GM21381 (cell line): ENCODE results near the gene PTPRN2.
"Not testable (repeated sequence)": the region's sequence is repeated elsewhere in the genome, so short reads cannot be mapped to it uniquely, and the experiment has no call there.

Experiments
- ATAC-seq: cut with Tn5 transposase; IDR thresholded peaks from one replicate; pipeline ENCODE4 v1.9.1; 2021; ENCODE audit warnings: mild to moderate bottlenecking, moderate library complexity; ENCODE audit not compliant: unreplicated experiment

PTPRN2 gene

GRCh38 chr7:158425676-158426075 is 161.9 kb downstream of the PTPRN2 start:
- ATAC-seq: not testable (repeated sequence)

DNA sequence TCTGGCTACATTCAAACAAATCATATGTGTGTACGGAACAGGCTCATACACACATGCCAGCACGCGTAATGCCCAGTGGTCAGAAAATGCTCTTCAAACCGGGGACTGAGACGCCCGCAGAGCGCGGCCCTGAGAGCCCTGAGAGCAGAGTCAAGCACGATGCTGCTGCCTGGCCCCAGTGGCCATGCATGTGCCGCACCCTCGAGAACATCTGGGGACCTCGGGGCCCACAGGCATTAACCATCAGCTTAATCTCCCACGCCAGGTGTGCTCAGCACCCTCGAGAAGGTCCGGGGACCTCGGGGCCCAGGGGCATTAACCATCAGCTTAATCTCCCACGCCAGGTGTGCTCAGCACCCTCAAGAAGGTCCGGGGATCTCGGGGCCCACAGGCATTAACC is 163.1 kb downstream of the PTPRN2 start:
- ATAC-seq: no peak

DNA sequence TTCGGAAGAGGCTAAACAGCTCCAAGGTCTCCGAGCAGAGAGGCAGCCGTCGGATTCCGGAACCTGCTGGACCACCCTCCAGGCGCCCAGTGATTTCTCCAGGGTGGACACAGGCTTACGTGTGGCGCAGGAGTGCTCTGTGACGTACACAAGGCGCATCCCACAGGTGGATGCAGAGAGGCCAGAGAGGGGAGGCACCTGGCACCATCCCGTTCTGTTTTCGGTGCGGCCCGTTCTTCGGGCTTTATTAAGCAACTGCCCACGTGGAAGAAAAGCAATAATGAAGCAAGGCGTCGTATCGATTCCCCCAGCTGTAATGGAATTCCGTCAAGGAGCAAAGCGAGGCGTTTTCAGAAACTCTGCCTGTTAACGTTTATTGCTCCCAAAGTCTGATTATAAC is 163.6 kb downstream of the PTPRN2 start:
- ATAC-seq: no peak

GRCh38 chr7:158422887-158423560 is 164.6 kb downstream of the PTPRN2 start:
- ATAC-seq: no peak

GRCh38 chr7:158422196-158422886 is 165.3 kb downstream of the PTPRN2 start:
- ATAC-seq: no peak

DNA sequence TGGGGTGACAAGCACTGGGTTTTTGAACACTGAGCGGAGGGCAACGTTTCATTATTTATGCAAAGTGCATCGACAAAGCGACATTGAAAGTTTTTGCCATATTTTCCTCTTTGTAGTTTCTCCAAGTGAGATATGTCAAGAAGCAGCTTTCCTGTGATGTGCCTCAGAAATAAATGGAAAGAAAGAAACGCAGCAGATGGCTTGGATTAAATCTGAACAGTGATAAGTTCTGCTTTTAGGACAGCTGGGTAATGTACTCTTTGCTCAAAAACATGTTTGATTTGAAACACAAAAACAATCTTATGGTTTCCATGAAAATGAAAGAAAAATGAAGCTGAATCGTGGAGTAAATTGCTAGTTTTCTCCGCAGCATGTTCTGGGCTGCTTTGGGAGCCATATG is 166.3 kb downstream of the PTPRN2 start:
- no peak for ATAC-seq

DNA sequence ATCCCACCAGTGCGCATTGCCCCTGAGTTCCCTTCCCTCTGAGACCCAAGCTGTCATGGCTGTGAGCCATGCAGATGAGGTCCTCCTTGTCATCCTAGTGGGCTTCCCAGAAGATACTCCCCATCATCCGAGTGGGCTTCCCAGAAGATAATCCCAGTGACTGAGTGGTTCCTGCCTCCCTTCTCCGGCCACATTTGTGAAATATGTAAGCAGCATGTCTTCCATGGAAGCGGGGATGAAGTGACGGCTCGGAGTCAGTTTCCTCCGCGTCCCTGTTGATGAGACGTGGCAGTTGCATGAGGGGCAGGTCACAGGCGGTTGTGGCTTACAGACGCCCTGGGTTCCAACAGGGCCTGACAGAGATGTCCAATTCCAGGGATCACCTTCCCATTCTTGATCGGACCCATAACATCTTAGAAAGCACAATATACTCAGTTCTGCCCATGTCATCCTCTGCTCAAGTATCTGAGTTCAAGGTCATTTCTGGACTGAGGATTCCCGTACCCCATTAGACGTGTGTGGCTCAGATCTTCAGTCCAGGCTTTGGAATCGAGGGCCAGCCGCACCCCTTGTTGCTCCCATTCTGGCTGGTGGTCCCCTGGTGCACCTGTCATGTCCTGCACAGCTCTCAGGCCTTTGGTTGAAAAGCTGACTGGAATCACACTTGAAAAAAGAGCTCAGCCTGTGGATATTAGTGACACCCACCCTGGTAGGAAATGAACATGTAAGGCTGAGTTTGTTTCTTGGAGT is 166.9 kb downstream of the PTPRN2 start:
- ATAC-seq: no peak

DNA sequence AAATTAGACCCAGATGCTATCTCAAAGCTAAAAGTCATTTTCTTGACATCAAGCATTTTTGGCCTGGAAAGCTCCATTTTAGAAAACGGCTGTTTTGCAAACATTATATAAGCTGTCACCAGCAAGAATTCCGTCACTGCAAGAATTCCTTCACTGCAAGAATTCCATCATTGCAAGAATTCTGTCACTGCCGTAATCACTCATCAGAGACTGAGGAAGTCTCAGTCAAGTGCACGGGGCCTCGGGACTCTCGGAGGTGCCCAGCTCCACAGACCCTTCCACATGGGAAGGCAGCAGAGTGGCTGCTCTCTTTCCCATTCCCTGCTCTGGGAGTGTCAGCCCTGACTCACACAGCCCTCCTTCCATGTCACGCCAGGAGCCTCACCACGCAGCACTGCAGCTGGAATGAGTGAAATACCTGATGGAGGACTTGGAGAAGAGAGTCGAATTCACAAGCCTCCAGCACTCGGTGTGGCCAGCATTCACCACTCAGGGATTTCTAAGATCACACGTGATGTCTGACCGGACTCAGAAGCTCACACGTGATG is 168.3 kb downstream of the PTPRN2 start:
- no peak for ATAC-seq

DNA sequence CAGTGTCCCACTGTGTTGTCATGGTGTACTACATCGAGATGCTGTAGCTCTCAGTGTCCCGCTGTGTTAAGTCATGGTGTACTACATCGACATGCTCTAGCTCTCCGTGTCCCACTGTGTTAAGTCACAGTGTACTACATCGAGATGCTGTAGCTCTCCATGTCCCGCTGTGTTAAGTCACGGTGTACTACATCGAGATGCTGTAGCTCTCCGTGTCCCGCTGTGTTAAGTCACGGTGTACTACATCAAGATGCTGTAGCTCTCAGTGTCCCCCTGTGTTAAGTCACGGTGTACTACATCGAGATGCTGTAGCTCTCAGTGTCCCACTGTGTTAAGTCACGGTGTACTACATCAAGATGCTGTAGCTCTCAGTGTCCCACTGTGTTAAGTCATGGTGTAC is 169.2 kb downstream of the PTPRN2 start:
- ATAC-seq: not testable (repeated sequence)

GRCh38 chr7:158416283-158416933 is 171.2 kb downstream of the PTPRN2 start:
- ATAC-seq: no peak

- no peak for ATAC-seq
Measured at GRCh38 chr7:158415316-158415715, 172.3 kb downstream of the PTPRN2 start.

DNA sequence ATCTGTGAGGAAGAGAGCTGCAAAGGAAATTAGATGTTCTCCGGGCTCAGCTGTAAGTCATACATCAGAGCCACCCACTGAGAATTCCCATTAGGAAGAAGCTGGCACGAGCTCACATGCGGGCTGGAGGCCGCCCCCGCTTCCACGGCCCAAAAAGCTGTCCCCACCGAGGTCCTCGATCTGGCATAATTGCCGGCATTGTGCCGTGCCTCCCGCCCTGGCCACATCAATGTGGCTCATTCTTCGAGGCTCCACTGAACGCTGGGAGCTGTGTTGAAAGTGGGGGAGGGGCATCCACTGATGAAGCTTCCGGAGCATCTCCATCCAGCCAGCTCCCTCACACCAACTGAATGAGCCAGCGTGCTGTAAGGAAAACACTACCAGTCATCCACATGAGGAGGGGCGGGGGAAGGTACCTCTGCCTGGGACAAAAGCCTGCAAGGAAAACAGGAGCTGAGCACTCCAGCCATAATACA is 173.1 kb downstream of the PTPRN2 start:
- ATAC-seq: no peak

DNA sequence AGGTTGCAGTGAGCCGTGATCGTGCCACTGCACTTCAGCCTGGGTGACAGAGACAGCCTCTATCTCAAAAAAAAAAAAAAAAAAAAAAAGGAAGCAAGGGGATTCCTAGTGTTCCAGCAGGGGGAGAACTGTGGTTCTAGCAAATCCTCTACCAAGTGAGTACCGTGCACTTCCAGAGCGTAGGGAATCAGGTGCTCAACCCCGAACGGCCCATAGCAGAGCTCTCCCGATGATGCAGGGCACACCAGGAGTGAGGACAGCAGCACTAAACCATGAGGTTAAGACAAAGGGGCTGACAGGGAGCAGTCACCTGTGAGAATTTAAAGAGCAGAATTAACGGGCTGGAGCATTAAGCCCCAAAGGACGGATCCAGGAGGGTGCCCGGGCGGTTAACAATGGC is 173.6 kb downstream of the PTPRN2 start:
- no peak for ATAC-seq

GRCh38 chr7:158411232-158411950 is 176.2 kb downstream of the PTPRN2 start:
- ATAC-seq: no peak

DNA sequence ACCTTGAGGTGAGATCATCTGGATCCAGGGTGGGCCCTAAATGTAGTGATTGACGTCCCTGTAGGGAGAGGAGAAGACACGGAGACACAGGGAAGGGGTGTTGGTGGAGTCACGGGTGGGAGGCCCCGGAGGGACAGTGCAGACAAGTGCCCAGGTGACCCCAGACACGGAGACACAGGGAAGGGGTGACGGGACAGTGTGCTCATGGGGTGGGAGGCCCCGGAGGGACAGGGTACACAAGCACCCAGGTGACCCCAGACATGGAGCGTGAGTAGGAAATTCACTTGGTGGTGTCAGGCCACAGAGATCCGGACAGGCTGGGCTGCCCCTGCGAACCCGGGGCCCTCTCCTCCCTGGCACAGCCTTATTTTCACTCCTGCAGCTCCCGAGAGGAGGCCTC is 176.9 kb downstream of the PTPRN2 start:
- ATAC-seq: no peak

- no peak for ATAC-seq
Measured at GRCh38 chr7:158409816-158410330, 177.8 kb downstream of the PTPRN2 start.

GRCh38 chr7:158409120-158409519 is 178.5 kb downstream of the PTPRN2 start:
- no peak for ATAC-seq

DNA sequence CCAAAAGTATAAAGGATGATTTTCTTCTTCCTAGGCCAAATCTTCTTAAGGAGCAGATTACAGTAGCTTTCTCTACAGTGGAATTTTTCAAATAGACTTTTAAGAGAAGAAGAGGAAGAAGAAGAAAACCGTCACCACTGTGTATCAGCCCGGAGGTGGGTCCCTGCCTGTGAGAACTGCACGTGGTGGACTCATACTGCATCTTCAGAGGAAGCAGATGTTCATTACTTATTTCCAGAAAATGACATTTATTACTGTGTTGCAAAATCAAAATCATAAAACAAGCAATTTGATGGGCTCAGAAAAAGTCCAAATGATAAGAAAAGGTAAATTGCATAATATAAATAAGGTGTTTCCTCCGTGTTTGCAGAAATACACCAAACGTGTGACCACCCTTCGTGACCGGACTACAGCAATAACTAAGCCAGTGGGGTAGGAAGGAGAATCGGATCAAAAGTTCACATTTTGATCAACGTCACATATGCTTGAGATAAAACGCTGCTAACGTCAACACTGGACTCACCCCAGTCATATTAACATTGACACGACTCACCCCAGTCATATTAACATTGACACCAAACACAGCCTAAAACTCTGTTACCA is 179.2 kb downstream of the PTPRN2 start:
- no peak for ATAC-seq

- no peak for ATAC-seq
Measured at GRCh38 chr7:158407581-158408317, 179.9 kb downstream of the PTPRN2 start.
